ENCODE data around the gene FLT4.

DNA sequence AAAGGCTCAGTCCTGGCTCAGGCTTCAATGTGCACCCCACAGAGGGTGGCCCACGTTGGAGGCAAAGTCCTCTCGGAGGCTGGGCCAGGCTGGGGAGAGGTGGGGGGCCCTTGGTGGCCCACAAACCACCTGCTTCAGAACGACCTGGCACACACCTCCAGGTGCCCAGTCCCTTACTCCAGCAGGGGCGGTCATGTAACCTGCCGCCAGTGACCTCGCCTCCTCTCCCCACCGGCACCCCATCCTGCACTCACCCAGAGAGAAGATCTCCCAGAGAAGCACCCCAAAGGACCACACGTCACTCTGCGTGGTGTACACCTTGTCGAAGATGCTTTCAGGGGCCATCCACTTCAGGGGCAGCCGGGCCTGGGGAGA is 35.6 kb downstream of the FLT4 start:
- TF ChIP-seq CTCF (IDR thresholded peaks at IDR 0.05) (no peak), EZH2 (IDR thresholded peaks at IDR 0.05; ENCODE audit: borderline replicate concordance, insufficient read depth, low read depth, low read length, poor library complexity, severe bottlenecking) (no peak)
